GM12892 (cell line): ENCODE results near the gene BMPR1A.

Experiments
- DNase-seq: peaks from one replicate; pipeline ENCODE4 v3.0.0; 2011; ENCODE audit not compliant: insufficient read length
- FAIRE-seq: peaks from 2 replicates; lab custom pipeline; 2011; peaks lifted over from hg19 to GRCh38; lab: Jason Lieb, UNC
- POLR2A ChIP-seq: IDR thresholded peaks from 2 replicates; pipeline ENCODE4 v1.6.1; 2011; ENCODE audit warnings: low read depth, low read length, control low read depth
- POLR2AphosphoS5 ChIP-seq: IDR thresholded peaks from 2 replicates; pipeline ENCODE4 v1.6.1; 2011; ENCODE audit warnings: low read depth, low read length, control low read depth
- TAF1 ChIP-seq: IDR thresholded peaks from 2 replicates; pipeline ENCODE4 v1.6.1; 2011; ENCODE audit warnings: low read depth, mild to moderate bottlenecking, control low read depth, low read length, borderline replicate concordance

BMPR1A gene

GRCh38 chr10:86757113-86757972 lies 924 bp downstream of the BMPR1A start:
- TF ChIP-seq POLR2AphosphoS5 (no peak), POLR2A (no peak), TAF1 (no peak)
- DNase-seq (no peak), FAIRE-seq (no peak)

- TF ChIP-seq TAF1 (no peak), POLR2AphosphoS5 (no peak), POLR2A (no peak)
- FAIRE-seq (no peak), DNase-seq (no peak)
Observed at GRCh38 chr10:86758189-86759072, 2.0 kb downstream of the BMPR1A start.

- FAIRE-seq: peak; percentile 14
- TF ChIP-seq TAF1 (no peak), POLR2A (no peak), POLR2AphosphoS5 (no peak)
Observed at GRCh38 chr10:86759073-86759672, 2.8 kb downstream of the BMPR1A start.

GRCh38 chr10:86763404-86763803 lies 7.0 kb downstream of the BMPR1A start:
- no peak for FAIRE-seq
- TF ChIP-seq POLR2A (no peak), TAF1 (no peak), POLR2AphosphoS5 (no peak)
- no peak for DNase-seq

More at GRCh38 chr10:86759073-86759672, 2.8 kb downstream of the BMPR1A start:
- DNase-seq: no peak

- DNase-seq (no peak), FAIRE-seq (no peak)
- TF ChIP-seq POLR2A (no peak), POLR2AphosphoS5 (no peak), TAF1 (no peak)
Observed at GRCh38 chr10:86765548-86765947, 9.1 kb downstream of the BMPR1A start.

- no peak for DNase-seq
- TF ChIP-seq POLR2AphosphoS5: no peak
- TF ChIP-seq POLR2A: no peak
- no peak for TF ChIP-seq TAF1
- FAIRE-seq: no peak
Observed at GRCh38 chr10:86768412-86769062, 12.1 kb downstream of the BMPR1A start.

GRCh38 chr10:86769991-86770390 lies 13.6 kb downstream of the BMPR1A start:
- TF ChIP-seq TAF1 (no peak), POLR2A (no peak), POLR2AphosphoS5 (no peak)
- DNase-seq (no peak), FAIRE-seq (no peak)

- DNase-seq (no peak), FAIRE-seq (no peak)
- TF ChIP-seq TAF1: no peak
- TF ChIP-seq POLR2A: no peak
- no peak for TF ChIP-seq POLR2AphosphoS5
Observed at GRCh38 chr10:86770412-86770960, 14.1 kb downstream of the BMPR1A start.

- DNase-seq (no peak), FAIRE-seq (no peak)
- TF ChIP-seq POLR2A: no peak
- no peak for TF ChIP-seq TAF1
Observed at GRCh38 chr10:86773498-86773897, 17.1 kb downstream of the BMPR1A start.

GRCh38 chr10:86775056-86775869 lies 18.8 kb downstream of the BMPR1A start:
- DNase-seq: no peak
- TF ChIP-seq POLR2AphosphoS5: no peak
- no peak for TF ChIP-seq POLR2A
- no peak for TF ChIP-seq TAF1
- peak; percentile 74 for FAIRE-seq
